Thyroid gland (tissue), 4 donors: ENCODE measurements around the gene RPH3AL. TPM values are rescaled to one million over a fixed set of nuclear protein-coding genes. Genes with fewer than 3 reads are reported as not detected.

ENCODE experiments used
- DNase-seq, 2 donors: peaks; one replicate each; pipeline ENCODE4 v3.0.0-alpha.2; 2019
- H3K27ac ChIP-seq, 3 donors: fragments of 200-600 bp; sonication (generic); 1 replicate in 2 of 3; 2 replicates in 1 of 3; pipeline ENCODE4 v1.5.1; 2016 to 2019; ENCODE audit warnings: mild to moderate bottlenecking in 1 of 3, moderate library complexity in 1 of 3
- H3K27me3 ChIP-seq: fragments of 200-600 bp; sonication (generic); one replicate; pipeline ENCODE4 v1.5.1; 2019
- H3K36me3 ChIP-seq, 2 donors: fragments of 200-600 bp; sonication (generic); one replicate each; pipeline ENCODE4 v1.5.1; 2016 to 2019
- H3K4me1 ChIP-seq, 2 donors: fragments of 200-600 bp; sonication (generic); one replicate each; pipeline ENCODE4 v1.5.1; 2017 to 2019
- H3K4me3 ChIP-seq, 3 donors: fragments of 200-600 bp; sonication (generic); replicated peaks in 1 of 3; 1 replicate in 2 of 3; 2 replicates in 1 of 3; pipeline ENCODE4 v1.5.1; 2016; ENCODE audit warnings: mild to moderate bottlenecking in 1 of 3
- H3K9me3 ChIP-seq: fragments of 200-600 bp; sonication (generic); one replicate; pipeline ENCODE4 v1.5.1; 2017
- POLR2A ChIP-seq, 2 donors: fragments of 450-650 bp; IDR thresholded peaks; one replicate each; pipeline ENCODE4 v1.6.1; 2017; ENCODE audit warnings: antibody characterized with exemption in 2 of 2, mild to moderate bottlenecking in 2 of 2, moderate library complexity in 1 of 2
- WGBS, 2 donors: methylation state at CpG; one replicate each; pipeline ENCODE4 v1.1.5; 2017; 5-methylcytosine and 5-hydroxymethylcytosine counted together
- intact Hi-C: fragments of 100-400 bp; cut with DNase I; formaldehyde crosslinking; loops from one replicate; pipeline ENCODE4 v1.15.1; 2023
- total RNA-seq, 4 donors: library from RNA; depleted of rRNA; stranded (reverse); fragments of >200 nt; gene quantifications; one replicate each; pipeline ENCODE4 v1.2.3, GENCODE V29; 2016
- TF ChIP-seq, protein P1 (sequence below), 6 experiments: fragments of 200-600 bp in 3 of 6; fragments of 450-650 bp in 3 of 6; sonication (generic) in 3 of 6; IDR thresholded peaks; one replicate each; pipeline ENCODE4 v1.5.1; 2016 to 2019; ENCODE audit warnings: antibody characterized with exemption in 6 of 6, mild to moderate bottlenecking in 2 of 6, inconsistent platforms in 1 of 6, moderate library complexity in 1 of 6

Gene RPH3AL
- total RNA-seq, 4 donors from 2014 or later, result 19.1 to 47.7 (median 42.5) TPM

DNA sequence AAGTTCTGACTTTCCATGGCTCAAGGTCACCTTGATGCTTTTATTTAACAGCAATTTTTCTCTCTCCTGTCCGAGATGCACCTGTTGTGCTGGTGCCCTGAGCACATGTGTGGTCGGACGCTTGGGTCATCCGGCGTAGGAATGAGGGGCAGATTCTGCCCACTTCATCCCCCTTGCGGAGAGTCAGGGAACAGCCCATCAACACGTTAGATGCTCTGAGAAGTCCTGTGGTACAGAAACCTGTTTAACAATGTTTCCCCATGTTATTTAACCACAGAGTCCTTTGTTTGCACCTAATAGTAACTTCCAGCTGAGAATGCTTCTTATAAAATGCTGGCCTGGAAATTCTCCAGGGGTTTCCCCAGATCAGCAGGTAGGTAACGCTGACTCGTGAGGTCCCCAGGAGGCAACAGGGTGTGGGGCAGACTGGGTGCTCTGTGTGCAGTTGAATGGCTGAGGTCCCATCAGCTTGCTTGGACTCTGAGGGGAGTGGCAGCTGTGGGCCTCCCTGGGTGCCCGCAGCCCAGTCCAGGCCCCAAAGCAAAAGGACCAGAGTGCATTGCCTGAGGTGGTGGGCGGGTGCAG is 189.0 kb downstream of the RPH3AL start:
- Histone ChIP-seq H3K4me1 (no peaks in the 10 kb centered on the region), H3K4me3 (no peak overlapping the region), H3K27me3 (no peaks in the 10 kb centered on the region), H3K9me3 (no peaks in the 10 kb centered on the region), H3K36me3 (no peaks in the 10 kb centered on the region), H3K27ac (no peak overlapping the region)
- no peak for TF ChIP-seq POLR2A (IDR thresholded peaks at IDR 0.05)
- TF ChIP-seq, protein P1, sequence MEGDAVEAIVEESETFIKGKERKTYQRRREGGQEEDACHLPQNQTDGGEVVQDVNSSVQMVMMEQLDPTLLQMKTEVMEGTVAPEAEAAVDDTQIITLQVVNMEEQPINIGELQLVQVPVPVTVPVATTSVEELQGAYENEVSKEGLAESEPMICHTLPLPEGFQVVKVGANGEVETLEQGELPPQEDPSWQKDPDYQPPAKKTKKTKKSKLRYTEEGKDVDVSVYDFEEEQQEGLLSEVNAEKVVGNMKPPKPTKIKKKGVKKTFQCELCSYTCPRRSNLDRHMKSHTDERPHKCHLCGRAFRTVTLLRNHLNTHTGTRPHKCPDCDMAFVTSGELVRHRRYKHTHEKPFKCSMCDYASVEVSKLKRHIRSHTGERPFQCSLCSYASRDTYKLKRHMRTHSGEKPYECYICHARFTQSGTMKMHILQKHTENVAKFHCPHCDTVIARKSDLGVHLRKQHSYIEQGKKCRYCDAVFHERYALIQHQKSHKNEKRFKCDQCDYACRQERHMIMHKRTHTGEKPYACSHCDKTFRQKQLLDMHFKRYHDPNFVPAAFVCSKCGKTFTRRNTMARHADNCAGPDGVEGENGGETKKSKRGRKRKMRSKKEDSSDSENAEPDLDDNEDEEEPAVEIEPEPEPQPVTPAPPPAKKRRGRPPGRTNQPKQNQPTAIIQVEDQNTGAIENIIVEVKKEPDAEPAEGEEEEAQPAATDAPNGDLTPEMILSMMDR (IDR thresholded peaks at IDR 0.05), result no peak
- WGBS, 2 donors, result 86 to 87% methylated on average over 11 of the region's 11 CpGs
- DNase-seq, result no peak
- intact Hi-C loops, result no loop called here

DNA sequence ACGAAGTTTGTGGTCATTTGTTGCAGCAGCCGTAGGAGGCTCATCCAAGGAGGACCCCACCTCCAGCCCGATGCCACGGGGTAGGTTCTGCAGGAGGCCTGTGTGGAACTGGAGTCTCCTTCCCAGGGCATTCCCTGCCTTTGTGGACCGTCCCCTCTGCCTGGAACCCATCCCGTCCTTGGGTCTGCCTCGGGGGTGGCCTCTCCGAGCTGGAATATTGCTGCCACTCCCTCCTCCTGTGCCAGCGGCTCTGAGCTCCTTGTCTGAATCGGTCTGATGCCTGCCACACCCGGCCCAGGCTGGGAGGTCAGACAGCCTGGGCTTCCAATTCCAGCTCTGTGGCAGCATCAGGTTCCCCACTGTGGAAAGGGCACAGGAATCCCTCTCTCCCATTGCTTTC is 189.9 kb downstream of the RPH3AL start:
- DNase-seq, result no peak
- H3K27me3 ChIP-seq, result no peaks in the 10 kb centered on the region
- WGBS, 2 donors, result 86 to 94% methylated on average over 3 to 10 of the region's 11 CpGs
- no peak overlapping the region for H3K27ac ChIP-seq
- no peak overlapping the region for H3K4me3 ChIP-seq
- TF ChIP-seq, protein P1 (IDR thresholded peaks at IDR 0.05), result no peak
- no peak for TF ChIP-seq POLR2A (IDR thresholded peaks at IDR 0.05)
- no peaks in the 10 kb centered on the region for H3K36me3 ChIP-seq
- H3K9me3 ChIP-seq, result no peaks in the 10 kb centered on the region
- no peaks in the 10 kb centered on the region for H3K4me1 ChIP-seq
- intact Hi-C loops, result no loop called here

Other genes with a start within 250 kb of the RPH3AL start
- gene SCGB1C2, start 215.2 kb downstream of the RPH3AL start, total RNA-seq, result not detected
- gene DOC2B, start 171.2 kb downstream of the RPH3AL start, total RNA-seq, result 1 to 10 TPM; 3.6 to 8.5 (median 6.7) TPM
- gene RFLNB, start 93.1 kb upstream of the RPH3AL start, total RNA-seq, result 10 to 100 TPM in 1 of 4 donors, 1 to 10 TPM in 3; 5.6 to 19.9 (median 8.4) TPM